Breast epithelium (tissue), 4 donors: ENCODE results near the gene NEURL1. TPM values are rescaled to one million over a fixed set of nuclear protein-coding genes. Genes with fewer than 3 reads are reported as not detected.

Experiments
- DNase-seq, 2 donors: peaks; one replicate each; pipeline ENCODE4 v3.0.0-alpha.2; 2019; ENCODE audit warnings: low spot score in 2 of 2
- H3K27ac ChIP-seq, 2 donors: fragments of 200-600 bp; sonication (generic) in 1 of 2; one replicate each; pipeline ENCODE4 v1.5.1; 2016 to 2019; ENCODE audit warnings: mild to moderate bottlenecking in 1 of 2
- H3K27me3 ChIP-seq, 2 donors: fragments of 200-600 bp; sonication (generic) in 1 of 2; one replicate each; pipeline versions ENCODE4 v1.5.1 to v1.6.0; 2017 to 2019; ENCODE audit warnings: control low read depth in 1 of 2, mild to moderate bottlenecking in 1 of 2
- H3K36me3 ChIP-seq: fragments of 200-600 bp; one replicate; pipeline ENCODE4 v1.5.1; 2019
- H3K4me1 ChIP-seq, 2 donors: fragments of 200-600 bp; sonication (generic); one replicate each; pipeline ENCODE4 v1.5.1; 2016 to 2019; ENCODE audit warnings: control low read depth in 1 of 2
- H3K4me3 ChIP-seq, 3 donors: fragments of 200-600 bp; sonication (generic); 1 replicate in 2 of 3; 2 replicates in 1 of 3; pipeline ENCODE4 v1.5.1; 2016 to 2019; ENCODE audit warnings: mild to moderate bottlenecking in 3 of 3, moderate library complexity in 2 of 3
- H3K9me3 ChIP-seq, 2 donors: fragments of 200-600 bp; sonication (generic) in 1 of 2; one replicate each; pipeline ENCODE4 v1.5.1; 2016 to 2019; ENCODE audit warnings: control low read depth in 1 of 2
- POLR2A ChIP-seq: fragments of 450-650 bp; IDR thresholded peaks from one replicate; pipeline ENCODE4 v1.6.1; 2016; ENCODE audit warnings: antibody characterized with exemption, mild to moderate bottlenecking, moderate library complexity
- POLR2AphosphoS5 ChIP-seq, 3 donors: sonication (generic); formaldehyde crosslinking; IDR thresholded peaks; one replicate each; pipeline ENCODE4 v1.6.1; 2017; ENCODE audit warnings: antibody characterized with exemption in 3 of 3
- intact Hi-C: fragments of 100-400 bp; cut with DNase I; formaldehyde crosslinking; loops from one replicate; pipeline ENCODE4 v1.15.1; 2023; ENCODE audit warnings: low total_unique reads
- total RNA-seq, 3 donors: library from RNA; depleted of rRNA; stranded (reverse); fragments of >200 nt; gene quantifications; one replicate each; pipeline ENCODE4 v1.1.0, GENCODE V29; 2016
- TF ChIP-seq, protein P1 (sequence below), 3 donors: fragments of 450-650 bp; IDR thresholded peaks; one replicate each; pipeline ENCODE4 v1.5.1; 2016 to 2017; ENCODE audit warnings: antibody characterized with exemption in 3 of 3, mild to moderate bottlenecking in 3 of 3, moderate library complexity in 3 of 3

The NEURL1 gene
- total RNA-seq, 3 donors from 2014 or later, result 0.16 to 1.5 (median 0.33) TPM

DNA sequence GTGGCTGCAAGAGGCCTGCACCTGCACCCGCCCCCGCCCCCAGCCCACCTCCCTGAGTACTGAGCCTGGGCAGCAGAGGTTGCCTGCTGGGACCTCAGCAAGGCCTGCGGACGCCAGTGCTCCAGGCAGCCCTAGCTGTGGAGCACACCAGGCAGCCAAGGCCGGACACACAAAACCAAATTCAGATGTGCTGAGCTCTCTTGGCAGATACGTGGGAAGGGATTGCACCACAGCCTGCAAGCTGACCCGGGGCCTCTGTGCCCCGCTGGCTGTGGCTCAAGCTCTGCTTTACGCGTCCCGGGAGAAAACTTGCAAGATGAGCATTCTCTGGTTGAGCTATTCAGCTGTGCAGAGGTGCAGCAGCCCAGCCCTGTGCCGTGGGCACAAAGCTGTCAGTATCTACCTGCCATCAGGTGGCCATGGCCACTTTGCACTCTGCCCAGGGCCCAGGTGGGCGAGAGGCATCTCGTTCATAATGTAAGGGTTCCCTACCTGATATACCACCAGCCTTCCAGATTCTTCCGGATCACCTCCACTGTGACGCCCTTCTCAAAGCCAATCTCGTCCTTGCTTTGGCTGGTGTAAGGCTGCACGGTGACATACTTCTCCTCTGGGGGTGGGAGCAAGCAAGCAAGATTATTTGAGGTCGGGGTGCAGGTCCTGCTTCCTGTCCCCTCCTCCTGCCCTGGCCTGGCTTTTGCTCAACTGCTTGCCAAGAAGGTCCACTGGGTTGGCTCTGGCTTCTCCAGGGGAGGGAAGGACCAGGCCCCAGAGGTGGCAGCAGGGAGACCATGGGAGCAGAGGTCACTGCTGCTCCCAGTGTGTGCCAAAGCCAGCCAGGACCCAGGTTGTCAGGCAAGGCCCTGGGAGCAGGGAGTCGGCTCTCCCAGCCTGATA lies 123.4 kb downstream of the NEURL1 start:
- intact Hi-C loops, result no loop called here
- no peaks in the 10 kb centered on the region for H3K36me3 ChIP-seq
- peak in 1 of 2 donors; percentile 53 for DNase-seq
- H3K4me3 ChIP-seq, result no peak overlapping the region
- no peaks in the 10 kb centered on the region for H3K9me3 ChIP-seq
- peak overlapping the region; percentile 25 to 80 for H3K27ac ChIP-seq
- TF ChIP-seq POLR2AphosphoS5 (IDR thresholded peaks at IDR 0.05) (peak; percentile 53 to 91 (median 77)), POLR2A (no peak)
- TF ChIP-seq, protein P1, sequence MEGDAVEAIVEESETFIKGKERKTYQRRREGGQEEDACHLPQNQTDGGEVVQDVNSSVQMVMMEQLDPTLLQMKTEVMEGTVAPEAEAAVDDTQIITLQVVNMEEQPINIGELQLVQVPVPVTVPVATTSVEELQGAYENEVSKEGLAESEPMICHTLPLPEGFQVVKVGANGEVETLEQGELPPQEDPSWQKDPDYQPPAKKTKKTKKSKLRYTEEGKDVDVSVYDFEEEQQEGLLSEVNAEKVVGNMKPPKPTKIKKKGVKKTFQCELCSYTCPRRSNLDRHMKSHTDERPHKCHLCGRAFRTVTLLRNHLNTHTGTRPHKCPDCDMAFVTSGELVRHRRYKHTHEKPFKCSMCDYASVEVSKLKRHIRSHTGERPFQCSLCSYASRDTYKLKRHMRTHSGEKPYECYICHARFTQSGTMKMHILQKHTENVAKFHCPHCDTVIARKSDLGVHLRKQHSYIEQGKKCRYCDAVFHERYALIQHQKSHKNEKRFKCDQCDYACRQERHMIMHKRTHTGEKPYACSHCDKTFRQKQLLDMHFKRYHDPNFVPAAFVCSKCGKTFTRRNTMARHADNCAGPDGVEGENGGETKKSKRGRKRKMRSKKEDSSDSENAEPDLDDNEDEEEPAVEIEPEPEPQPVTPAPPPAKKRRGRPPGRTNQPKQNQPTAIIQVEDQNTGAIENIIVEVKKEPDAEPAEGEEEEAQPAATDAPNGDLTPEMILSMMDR (IDR thresholded peaks at IDR 0.05), result no peak
- H3K4me1 ChIP-seq, result peaks cover 0 to 32% of the 10 kb centered on the region in 2 donors
- H3K27me3 ChIP-seq, result no peaks in the 10 kb centered on the region

DNA sequence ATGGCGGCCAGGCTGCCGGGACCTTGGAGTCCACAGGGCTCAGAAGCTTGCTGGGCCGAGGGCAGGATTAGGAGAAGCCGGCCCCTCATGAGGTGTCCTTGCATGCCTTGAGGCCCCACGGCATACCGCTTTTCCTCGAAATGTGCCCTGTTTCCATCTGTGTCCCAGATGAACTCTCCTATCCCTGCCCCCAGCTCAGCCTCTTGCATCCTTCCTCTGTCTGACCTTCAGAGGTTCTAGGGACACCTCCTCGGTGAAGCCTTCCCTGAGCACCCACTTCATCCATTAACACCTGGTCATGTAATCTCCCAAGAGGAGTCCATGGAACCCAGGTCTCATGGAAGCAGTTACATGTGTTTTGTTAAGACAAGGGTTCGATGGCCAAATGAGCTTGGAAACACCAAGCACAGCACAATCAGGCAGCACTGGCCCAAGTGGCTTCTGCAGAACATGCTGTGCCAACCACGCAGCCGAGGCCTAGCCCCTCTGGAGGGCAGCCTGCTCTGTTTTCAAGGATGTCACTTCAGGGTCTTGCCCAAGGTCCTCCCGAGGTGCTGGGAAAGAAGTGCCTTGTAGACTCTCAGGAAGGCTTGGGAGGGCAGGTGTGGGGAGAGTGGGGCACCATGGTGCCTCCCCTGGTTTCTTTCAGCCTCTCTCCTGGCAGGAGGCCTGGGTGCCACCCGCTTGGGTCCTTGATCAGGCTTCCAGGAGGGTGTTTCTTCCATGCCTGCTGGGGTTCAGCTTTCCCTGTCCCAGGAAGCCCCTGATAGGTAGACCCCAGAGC lies 124.3 kb downstream of the NEURL1 start:
- no peak for TF ChIP-seq POLR2AphosphoS5 (IDR thresholded peaks at IDR 0.05)
- TF ChIP-seq, protein P1 (IDR thresholded peaks at IDR 0.05), result no peak
- no peak for TF ChIP-seq POLR2A
- H3K36me3 ChIP-seq, result no peaks in the 10 kb centered on the region
- H3K27me3 ChIP-seq, result no peaks in the 10 kb centered on the region
- intact Hi-C loops, result no loop called here
- DNase-seq, result no peak
- H3K9me3 ChIP-seq, result no peaks in the 10 kb centered on the region
- peaks cover 0 to 32% of the 10 kb centered on the region in 2 donors for H3K4me1 ChIP-seq
- no peak overlapping the region for H3K4me3 ChIP-seq
- H3K27ac ChIP-seq, result peak overlapping the region; percentile 42 to 80

GRCh38 chr10:103618575-103619423 lies 125.3 kb downstream of the NEURL1 start:
- DNase-seq, result no peak
- no peaks in the 10 kb centered on the region for H3K36me3 ChIP-seq
- H3K4me1 ChIP-seq, result peaks cover 0 to 32% of the 10 kb centered on the region in 2 donors
- peak overlapping the region; percentile 42 to 80 for H3K27ac ChIP-seq
- no peaks in the 10 kb centered on the region for H3K27me3 ChIP-seq
- TF ChIP-seq, protein P1 (IDR thresholded peaks at IDR 0.05), result no peak
- TF ChIP-seq POLR2A (no peak), POLR2AphosphoS5 (IDR thresholded peaks at IDR 0.05) (no peak)
- intact Hi-C loops, result no loop called here
- H3K4me3 ChIP-seq, result no peak overlapping the region
- H3K9me3 ChIP-seq, result no peaks in the 10 kb centered on the region

DNA sequence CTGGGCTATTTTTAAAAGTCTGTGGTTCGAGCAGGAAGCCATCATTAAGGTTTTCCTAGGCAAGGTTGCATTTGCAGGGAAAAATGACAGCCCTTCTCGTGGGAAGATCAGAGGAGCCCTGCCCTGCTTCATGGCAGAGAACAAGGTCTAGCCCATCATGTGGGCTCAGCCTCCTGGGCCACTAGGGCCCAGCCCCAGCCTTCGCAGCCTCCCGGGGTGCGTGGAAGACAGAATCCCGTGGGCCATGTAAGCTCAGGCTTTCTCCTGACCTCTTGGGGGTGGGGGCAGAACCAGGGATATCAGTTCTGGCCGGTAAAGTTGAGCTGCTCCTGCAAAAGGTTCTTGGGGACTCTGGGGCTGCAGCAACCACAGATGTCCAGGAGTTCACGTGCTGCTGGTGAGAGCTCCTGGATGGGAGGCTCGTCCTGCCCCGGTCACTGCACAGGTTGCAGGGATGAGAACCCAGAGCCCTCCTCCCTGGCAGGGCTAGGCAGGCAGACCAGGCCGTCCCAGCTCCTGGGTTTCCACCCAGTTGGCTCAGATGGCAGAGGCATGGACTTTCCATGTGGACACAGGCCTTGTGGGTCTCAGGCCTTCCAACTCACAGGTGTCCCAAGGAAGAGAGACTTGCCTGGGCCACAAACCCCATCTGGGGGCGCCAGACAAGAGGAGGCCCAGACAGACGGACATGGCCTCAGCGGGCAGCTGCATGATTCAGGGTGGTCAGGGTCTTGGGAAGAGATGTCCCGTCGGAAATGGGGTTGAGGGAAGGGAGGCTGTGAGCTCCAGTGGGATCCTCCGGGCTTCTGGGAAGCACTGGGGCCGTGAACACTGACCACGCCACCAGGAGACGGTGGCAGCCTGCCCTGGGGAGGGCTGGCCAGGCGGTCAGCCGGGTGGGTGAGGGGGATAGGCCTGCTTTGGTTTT lies 126.2 kb downstream of the NEURL1 start:
- Histone ChIP-seq H3K27ac (peak overlapping the region; percentile 29 to 80), H3K4me3 (no peak overlapping the region), H3K9me3 (no peaks in the 10 kb centered on the region), H3K36me3 (no peaks in the 10 kb centered on the region), H3K27me3 (no peaks in the 10 kb centered on the region), H3K4me1 (peaks cover 0 to 32% of the 10 kb centered on the region in 2 donors)
- TF ChIP-seq POLR2A (no peak), POLR2AphosphoS5 (IDR thresholded peaks at IDR 0.05) (no peak)
- TF ChIP-seq, protein P1 (IDR thresholded peaks at IDR 0.05), result no peak
- no peak for DNase-seq
- intact Hi-C loops, result no loop called here
